IPS DF 19.7 (cell line): ENCODE measurements around the gene AQP1.

Experiments
- DNase-seq: peaks from one replicate; pipeline ENCODE4 v3.0.0-alpha.2; 2013; ENCODE audit warnings: low read depth, low spot score

The AQP1 gene

DNA sequence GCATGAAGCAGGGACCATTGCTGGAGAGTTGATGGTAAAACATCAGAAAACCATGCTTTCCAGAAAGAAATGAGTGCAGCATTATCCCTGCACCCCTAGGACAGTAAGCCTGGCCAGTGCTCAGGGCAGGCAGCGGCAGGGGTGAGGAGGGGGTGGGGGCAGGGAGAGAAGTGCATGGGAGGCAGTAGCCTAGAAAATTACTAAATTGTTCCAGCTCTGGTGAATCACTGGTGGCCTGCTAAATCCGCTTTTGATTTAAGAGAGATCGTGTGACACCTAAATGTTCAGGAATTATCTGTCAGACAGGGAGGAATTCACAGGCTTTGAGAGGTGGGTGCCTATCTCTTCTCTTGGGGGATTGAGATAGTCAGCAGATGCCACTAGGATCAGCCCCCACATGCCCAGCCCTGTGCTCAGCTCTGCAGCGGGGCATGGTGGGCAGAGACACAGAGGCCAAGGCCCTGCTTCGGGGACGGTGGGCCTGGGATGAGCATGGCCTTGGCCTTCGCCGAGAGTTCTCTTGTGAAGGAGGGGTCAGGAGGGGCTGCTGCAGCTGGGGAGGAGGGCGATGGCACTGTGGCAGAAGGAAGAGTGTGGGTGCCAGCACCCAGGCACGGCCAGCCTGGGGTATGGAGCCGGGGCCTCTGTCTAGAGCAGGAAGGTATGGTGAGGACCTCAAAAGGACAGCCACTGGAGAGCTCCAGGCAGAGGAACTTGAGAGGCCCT, 5.0 kb upstream of the AQP1 start:
- DNase-seq: no peak

DNA sequence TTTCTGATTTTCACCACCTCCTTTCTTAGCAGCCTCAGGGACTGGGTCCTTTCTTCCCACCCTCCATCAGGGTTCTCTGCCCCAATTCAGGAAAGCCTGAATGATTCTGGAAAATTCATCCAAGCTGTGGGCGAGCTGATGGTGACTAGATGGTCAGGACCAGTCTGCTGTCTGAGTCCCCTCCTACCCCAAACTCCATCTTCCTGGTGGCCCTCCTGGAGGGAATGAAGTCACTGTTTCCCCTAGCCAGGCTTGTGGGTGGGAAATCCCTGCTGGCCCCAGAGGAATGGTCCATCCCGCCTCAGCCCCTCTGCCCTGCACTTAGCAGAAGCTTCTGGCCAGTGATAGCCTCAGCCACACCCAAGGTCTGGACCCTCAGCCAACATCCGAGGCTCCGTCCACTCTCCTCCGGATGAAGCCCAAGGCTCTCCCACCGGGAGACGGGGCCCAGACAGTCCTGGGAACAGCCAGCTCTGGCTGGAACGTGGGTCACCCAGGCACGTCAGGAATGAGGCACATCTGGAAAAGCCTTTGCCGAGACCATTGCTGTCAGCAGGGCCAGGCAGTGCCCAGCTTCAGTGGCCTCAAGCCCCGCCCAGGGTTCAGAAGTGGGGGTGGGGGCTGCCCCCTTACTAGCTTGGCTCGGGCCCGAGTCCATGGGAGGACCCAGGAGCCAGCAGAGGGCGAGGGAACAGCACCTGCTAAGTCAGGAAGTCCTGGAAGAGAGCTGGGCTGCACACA, 4.0 kb upstream of the AQP1 start:
- no peak for DNase-seq

DNA sequence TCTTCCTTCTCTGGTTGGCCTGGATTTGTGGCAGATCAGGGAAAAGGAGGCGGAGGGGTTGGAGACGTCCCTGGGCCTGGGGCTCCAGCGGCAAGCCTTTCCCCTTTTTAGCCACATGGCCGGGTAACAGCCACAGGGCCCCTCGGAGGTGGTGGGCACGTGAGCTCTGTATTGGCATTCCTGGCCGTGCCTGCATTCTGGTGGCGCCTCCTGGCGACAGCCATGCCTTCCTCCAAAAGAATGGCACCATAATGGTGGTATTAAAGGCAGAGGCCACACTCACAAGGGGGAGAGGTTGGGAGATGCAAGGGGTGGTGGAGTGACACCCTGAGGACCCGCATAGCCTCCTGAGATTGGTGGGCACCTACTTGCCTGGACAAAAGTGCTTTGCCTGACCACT, 3.0 kb upstream of the AQP1 start:
- peak; percentile 25 for DNase-seq

DNA sequence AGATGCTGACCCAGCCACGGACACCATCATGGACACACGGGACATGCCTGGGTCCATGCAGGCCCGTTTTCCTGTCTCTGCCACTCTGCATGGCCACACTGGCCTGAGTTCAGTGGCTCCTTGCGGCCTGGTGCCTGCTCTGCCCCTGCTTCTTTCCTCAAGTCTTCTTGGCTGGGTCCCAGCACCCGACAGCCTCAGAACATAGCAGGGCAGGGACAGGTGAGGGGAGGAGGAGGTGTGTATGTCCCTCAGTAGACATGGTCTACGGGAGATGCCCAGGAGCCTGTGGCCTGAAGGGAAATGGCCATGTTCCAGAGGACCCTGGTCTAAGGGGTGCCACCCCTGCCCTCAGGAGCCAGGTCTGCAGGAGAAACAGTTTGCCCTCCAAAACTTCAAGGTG, 2.2 kb upstream of the AQP1 start:
- DNase-seq: no peak

DNA sequence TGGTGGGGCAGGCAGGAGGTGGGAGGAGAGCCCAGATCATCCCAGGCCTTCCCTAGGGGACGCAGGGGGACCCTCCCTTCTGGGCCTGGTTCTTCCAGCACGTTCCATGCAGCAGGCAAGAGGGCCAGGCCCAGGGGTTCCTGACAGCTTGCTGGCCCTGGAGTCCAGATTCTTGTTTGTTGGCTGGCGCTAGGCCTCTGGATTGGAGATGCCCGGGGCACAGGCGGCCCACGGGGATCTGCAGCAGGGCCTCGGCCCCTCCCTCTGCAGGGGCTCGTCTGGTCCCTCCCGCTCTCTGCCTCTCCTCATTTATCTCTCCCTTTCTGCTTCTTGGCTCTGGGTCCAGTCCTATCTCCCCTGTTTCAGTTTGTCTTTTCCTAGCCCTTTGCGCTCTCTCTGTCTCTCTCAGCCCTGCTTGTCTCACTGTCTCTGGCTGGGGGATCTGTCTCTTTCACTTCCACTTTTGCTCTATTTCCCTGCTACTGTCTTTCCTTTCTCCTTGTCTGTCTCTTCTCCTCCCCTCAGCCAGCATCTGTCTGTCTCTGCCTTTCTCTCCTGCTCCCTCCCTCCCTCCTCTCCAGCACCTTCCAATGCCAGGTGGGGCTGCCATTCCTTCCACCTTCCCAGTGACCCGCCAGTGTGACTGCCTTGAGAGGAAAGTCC, 1.1 kb upstream of the AQP1 start:
- DNase-seq: no peak

DNA sequence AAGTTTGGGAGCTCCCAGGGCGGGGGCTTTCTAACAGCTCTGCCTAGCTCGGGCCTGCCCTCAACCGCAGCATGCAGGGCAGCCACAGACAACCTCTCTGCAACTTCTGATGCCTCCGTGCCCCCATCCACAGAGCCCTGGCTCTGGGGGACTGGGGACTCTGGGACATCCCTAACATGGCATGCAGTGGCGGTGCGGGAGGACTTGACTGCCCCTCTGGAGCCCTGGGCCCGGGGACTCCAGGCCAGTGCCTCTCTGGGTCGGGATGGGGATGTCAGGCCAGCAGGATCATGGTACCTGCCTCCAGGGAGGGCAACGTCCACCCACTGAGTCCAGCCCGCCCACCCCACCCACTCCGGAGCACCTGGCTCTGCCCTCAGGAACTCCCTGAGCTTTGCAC, 520 bp upstream of the AQP1 start:
- no peak for DNase-seq

DNA sequence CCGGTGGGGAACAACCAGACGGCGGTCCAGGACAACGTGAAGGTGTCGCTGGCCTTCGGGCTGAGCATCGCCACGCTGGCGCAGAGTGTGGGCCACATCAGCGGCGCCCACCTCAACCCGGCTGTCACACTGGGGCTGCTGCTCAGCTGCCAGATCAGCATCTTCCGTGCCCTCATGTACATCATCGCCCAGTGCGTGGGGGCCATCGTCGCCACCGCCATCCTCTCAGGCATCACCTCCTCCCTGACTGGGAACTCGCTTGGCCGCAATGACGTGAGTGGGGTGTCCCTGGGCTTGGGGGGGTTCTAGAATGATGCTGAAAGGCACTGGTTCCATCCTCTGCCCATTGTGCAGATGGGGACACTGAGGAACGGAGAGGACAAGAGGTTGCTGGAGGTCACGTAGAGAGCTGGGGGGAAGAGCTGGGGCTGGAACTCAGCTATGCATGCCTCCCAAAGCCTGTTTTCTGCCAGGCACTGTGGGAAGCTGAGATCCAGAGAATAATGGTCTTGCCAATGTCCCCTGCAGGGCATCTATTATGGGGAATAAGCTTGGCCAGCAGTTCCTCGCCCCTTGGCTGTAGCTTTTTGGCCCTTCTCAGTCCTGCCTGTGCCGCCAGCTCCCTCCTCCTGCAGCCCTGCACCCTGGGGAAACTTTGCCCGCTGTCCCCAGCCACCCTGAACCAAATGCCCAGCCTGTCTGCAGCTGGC, 523 bp downstream of the AQP1 start:
- DNase-seq: no peak

DNA sequence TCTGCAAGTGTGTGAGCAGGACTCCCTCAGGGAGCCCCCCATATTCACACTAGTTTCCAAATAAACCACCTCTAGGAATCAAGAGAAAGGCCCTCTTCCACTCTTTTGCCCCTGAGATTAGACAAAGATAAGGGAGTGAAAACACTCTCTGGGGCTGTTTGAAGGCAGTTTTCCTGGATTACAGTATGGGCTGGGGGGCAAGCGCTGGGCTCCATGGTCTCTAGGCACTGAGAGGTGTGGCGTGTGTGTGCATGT, 1.0 kb downstream of the AQP1 start:
- no peak for DNase-seq

DNA sequence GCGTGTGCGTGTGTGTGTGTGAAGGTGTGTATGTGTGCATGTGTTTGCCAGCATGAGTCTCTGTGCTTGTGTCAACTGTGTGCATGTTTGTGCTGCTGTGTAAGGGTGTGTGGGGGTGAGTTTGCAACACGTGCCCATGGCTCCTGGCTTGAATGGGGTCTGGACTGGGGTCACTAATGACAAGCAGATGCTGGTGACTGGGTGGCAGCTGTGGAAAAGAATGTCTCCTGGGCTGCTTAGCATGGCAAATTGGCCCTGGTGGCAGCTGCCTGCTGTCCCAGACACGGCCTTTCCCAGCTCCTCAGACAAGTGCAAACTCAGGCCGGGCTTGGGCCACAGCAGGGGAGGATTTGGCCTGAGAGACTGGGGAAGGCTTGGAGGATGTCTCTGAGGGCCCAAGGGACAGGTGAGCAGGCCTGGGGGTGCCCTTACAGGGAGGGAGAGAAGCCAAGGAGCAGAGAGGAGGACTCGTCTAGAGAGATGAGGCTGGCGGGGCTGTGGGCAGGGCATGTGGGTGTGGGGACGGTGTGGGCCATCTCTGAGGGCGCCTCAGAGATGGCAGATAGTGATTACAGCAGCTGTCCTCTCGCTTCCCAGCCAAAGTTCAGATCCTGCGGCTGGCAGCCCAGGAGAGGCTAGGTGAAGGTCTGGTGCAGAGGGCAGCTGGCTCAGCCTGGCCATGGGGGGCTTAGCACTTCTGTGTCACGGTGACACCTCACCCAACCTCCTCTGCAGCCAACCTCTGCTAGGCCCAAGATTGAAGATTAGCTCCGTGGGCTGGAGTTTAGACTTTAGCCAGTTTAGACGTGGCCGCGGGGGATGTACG, 1.5 kb downstream of the AQP1 start:
- DNase-seq: no peak

DNA sequence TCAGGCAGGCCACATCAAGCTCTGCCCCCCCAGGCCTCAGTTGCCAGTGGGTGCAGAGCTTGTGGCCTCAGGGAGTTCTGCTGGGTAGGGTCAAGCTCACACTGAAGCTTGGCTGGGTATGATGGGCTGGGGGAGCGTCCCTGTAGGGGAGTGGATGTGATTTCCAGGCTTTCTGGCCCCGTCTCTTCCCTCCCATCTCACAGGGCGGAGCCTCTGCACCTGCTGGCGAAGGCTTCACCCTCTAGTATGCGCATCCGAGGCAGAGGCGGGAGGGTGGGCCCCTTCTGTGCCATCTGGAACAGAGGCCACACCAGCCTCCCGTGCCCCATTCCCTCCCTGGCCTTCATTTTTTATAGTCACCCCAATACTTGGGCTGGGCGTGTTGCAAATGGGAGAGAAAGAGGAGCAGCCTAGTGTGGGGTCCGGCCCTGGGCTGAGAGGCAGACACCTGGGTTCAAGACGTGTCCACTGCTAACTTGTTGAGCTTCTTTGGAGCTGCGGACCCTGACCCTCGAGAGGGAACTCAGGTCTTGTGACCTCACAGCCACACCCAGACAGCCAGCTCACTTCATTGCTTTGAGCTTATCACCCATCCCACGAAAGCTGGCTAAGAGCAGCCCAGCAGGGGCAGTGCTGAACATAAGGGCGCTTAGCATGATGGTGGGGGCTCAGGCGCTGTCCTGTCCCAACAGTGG, 2.3 kb downstream of the AQP1 start:
- no peak for DNase-seq

DNA sequence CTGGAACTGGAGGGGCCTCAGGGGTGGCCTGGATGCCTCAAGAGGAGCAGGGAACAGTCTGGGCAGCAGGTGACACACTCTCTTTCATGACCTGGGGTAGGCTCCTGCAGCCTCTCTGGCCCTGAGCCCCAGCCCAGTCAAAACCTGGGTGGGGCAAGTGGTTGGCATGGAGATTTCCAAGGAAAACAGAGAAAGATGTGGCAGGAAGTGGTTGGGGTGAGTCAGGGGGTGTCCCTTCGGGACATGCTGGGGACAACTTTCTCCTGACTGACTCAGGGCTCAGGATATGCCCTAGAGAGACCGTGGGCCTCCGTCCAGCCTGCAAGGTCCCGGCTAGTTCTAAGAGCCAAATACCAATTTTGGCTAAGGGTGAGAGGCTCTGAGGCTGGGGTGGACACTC, 2.9 kb downstream of the AQP1 start:
- no peak for DNase-seq

DNA sequence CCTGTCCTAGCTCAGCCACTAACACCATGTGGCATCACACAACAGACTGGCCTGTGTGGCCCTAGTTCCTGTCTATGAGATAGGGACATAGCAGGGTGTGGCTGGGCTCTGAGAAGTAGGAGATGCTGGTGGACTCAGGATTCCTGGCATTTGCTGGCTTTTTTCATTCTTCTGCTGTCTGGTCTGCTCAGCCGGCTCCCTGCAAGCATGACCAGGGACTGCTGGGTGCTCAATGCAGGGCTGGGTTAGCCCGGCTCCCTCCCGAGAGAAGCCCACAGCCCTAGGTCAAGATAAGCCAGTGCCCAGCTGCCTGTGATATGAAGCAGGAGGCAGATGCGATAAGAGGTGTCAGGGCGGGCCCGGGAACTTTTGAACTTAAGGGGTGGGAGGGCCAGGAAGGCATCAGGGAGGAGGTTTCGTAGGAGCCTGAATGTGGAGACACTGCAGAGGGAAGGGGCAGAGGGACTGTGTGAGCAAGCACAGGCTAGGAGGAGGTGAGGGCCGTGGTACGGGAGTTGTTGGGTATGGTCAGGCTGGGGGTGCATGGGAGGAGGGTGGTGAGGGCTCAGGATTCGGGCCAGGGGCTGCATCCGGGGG, 3.5 kb downstream of the AQP1 start:
- no peak for DNase-seq

DNA sequence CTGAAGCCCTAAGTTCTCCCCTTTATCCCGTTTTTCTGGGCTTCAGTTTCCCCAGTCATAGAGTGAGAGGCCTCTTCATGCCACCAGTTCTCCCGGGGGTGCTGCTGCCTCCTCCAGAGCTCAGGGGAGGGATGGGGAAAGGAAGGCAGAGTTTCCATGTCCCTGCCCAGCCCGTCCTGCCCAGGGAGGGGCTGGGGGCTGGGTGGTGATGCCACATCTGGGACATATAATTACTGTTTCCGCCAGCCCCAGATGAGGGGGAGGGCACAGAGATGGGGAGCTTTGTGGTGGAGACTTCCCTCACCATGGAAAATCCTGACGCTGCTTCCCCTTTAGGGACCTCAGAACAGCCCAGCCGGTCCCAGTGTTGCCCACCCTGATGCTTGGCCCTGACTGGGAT, 4.1 kb downstream of the AQP1 start:
- DNase-seq: no peak

DNA sequence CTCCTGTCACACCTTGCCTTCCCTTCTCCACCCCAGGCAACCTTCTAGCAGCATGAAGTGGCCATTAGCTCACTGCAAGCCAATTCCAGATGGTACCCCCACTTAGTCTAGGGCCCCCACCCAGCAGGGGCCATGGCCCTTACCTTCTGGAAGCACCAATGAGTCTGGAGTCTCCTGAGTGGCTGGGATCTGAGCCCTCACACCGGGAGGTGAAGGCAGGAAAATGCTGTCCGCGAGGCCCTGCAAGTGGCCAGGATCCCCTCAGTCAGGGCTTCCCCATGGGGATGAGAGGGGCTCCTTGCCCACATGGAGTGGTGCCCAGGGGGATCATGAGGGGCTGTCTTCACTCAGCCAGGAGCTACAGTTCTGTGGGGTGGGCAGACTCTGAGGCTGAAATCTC, 4.6 kb downstream of the AQP1 start:
- DNase-seq: no peak

DNA sequence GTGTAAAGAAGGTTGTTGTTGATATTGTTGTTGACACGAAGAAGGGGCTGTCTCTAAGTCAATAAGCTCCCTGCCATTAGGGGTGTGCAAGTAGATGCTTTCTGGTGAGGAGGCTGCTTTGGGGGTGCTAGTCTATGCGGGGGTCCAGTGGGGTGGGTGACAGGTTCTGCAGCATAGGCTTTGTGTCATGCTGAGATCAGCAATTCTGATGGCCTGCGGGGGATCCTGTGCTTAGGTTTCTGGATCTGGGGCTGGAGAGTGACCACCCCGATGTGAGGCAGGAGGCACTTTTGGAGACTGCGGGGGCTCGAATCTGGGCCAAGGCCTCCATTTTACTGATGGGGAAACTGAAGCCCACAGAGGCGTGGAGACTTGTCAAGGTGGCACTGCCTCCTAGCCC, 5.1 kb downstream of the AQP1 start:
- no peak for DNase-seq

DNA sequence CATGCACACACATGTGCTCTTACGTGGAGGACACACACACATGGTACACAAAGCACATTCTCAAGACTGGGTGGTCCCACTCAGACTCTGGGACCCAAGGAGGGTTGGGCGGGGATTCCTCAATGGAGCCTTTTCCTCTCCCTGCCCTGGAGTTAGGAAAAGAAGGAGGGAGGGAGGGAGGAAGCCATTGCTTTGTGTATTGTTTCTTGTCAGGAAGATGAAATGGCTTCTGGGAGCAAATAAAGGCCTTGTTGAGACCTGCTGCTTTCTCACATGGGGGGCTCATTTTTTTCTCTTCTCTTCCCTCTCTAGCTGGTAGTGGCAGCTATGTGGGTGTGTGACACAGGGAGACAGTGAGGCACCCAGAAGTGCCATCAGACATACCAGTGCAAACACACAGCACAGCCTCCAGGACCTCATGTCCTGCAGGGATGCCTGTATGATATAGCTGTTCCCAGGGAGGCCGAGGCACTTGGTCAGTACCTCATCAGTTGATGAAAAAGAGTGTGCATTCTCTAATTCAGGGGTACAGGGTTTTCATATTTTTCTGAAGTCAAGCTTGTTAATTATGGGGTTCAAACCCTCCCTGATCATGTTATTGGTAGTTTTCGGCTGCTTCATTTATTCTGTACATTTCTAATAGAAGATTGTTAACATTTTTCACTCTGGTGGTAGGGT, 5.7 kb downstream of the AQP1 start:
- no peak for DNase-seq

DNA sequence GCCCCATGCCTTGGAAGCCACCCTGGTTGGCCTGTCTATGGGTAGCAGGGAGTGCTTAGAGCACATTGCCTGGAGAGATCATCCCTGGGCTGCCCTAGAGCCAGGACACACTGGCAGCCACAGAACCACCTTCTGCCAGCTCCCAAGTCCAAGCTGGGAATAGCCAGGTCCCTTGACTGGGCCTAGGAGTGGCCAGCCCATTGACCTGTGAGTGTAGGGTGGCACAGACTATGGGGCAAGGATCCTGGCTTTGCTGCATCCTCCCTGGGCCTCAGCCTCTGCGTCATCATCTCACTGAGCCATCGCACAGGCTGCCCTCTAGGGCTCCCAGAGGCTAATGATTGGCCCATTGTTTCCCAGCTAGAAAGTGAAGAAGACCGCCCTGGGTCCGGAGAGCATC, 7.0 kb downstream of the AQP1 start:
- no peak for DNase-seq

DNA sequence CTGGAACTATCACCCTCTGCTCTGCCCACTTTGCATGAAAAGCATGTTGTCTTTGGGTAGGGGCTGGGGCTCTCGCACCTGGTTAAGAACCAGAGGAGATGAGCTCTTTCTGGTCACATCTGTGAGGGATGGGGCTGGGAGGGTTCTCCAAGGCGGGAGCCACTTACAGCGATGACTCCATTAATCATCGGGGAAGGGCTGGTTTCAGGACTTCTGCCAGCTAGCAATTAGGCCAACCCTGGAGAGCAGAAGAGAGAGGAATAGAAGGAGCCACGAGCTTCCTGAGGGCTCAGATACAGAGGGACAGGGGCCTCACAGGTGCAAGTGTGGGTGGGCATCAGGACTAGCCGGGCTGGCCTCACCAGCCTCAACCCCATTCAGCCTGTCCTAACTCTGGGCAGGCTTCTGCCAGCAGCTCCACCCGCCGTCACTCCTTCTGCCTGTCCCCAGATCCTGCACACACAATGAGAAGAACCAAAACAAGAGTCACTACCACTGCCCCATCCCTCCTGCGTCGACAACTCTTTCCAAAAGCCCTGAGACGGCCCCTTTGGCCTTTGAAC, 8.4 kb downstream of the AQP1 start:
- no peak for DNase-seq

DNA sequence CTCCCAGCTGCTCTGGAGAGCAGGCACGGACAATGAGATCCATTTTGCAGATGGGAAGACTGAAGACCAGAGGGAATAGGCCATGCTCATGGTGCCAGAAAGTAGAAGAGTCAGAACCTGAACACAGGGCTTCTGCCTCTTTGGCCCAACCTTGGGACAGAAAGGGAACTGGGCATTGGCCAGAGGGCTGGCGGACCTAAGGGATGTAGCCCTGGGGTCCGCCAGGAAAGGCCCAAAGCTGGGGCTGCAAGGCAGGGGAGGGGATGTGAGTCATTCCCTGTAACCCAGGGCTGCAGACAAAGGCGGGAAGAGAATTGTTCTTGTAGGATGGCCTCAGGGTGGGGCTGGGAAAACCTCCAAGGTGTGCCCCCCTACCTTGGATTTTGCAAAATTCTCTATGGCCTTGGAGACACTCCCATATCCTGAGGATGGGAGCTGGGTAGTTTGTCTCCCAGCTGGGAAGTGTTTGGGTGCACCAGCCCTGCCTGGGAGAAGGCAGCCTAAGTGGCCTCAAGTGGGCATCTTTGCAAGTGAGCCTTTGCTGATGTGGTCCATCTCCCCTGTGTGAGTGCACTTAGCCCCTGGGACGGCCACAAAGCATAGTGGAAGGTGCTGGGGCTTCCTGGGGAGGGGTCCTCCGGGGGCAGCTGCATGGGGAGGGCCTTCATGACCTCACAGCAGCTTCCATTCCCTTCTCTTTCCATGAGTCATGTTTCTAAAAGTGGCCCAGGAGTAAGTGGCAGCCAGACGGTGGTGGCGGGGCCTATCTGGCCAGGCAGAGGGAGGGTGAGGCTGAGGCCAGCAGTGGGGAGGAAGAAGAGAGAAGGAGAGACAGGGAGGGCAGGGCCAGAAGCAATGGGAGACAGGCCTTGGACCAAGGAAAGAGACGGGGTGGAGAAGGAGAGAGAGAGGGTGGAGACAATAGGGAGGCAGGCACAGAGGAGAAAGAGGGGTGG, 9.2 kb downstream of the AQP1 start:
- no peak for DNase-seq
